Gastroesophageal sphincter (tissue), 4 donors: ENCODE measurements around the gene SOX9. TPM values are rescaled to one million over a fixed set of nuclear protein-coding genes. Genes with fewer than 3 reads are reported as not detected.

ENCODE experiments used
- ATAC-seq: fragments of 150-250 bp; one replicate; pipeline ENCODE4 v1.9.1; 2016; ENCODE audit warnings: mild to moderate bottlenecking, moderate library complexity
- H3K27ac ChIP-seq, 4 donors: fragments of 200-600 bp; sonication (generic) in 3 of 4; 1 replicate in 3 of 4; 2 replicates in 1 of 4; pipeline ENCODE4 v1.5.1; 2016 to 2019
- H3K27me3 ChIP-seq: fragments of 200-600 bp; sonication (generic); one replicate; pipeline ENCODE4 v1.5.1; 2019
- H3K36me3 ChIP-seq, 2 donors: fragments of 200-600 bp; sonication (generic); one replicate each; pipeline ENCODE4 v1.5.1; 2019; ENCODE audit warnings: control low read depth in 1 of 2
- H3K4me1 ChIP-seq, 3 donors: fragments of 200-600 bp; sonication (generic); 1 replicate in 2 of 3; 2 replicates in 1 of 3; pipeline ENCODE4 v1.5.1; 2016 to 2019; ENCODE audit warnings: control low read depth in 2 of 3
- H3K4me3 ChIP-seq, 2 donors: fragments of 200-600 bp; sonication (generic); one replicate each; pipeline ENCODE4 v1.5.1; 2019; ENCODE audit warnings: mild to moderate bottlenecking in 1 of 2, moderate library complexity in 1 of 2
- H3K9me3 ChIP-seq, 3 donors: fragments of 200-600 bp; sonication (generic); one replicate each; pipeline ENCODE4 v1.5.1; 2017 to 2019; ENCODE audit warnings: control low read depth in 2 of 3
- CTCF ChIP-seq, 4 experiments: fragments of 200-600 bp in 2 of 4; fragments of 450-650 bp in 2 of 4; sonication (generic) in 1 of 4; IDR thresholded peaks; one replicate each; pipeline ENCODE4 v1.5.1; 2017 to 2019; ENCODE audit warnings: antibody characterized with exemption in 4 of 4, mild to moderate bottlenecking in 2 of 4, moderate library complexity in 2 of 4
- EP300 ChIP-seq: sonication (generic); formaldehyde crosslinking; IDR thresholded peaks from one replicate; pipeline ENCODE4 v1.6.1; 2017; ENCODE audit warnings: antibody characterized with exemption, mild to moderate bottlenecking
- POLR2A ChIP-seq, 2 donors: fragments of 450-650 bp; IDR thresholded peaks; one replicate each; pipeline ENCODE4 v1.6.1; 2017; ENCODE audit warnings: antibody characterized with exemption in 2 of 2, mild to moderate bottlenecking in 2 of 2, moderate library complexity in 1 of 2
- POLR2AphosphoS5 ChIP-seq: sonication (generic); formaldehyde crosslinking; IDR thresholded peaks from one replicate; pipeline ENCODE4 v1.6.1; 2017; ENCODE audit warnings: antibody characterized with exemption
- WGBS, 2 donors: methylation state at CpG; one replicate each; pipeline ENCODE4 v1.1.5; 2018; ENCODE audit warnings: low coverage in 1 of 2; 5-methylcytosine and 5-hydroxymethylcytosine counted together
- total RNA-seq, 4 donors: library from RNA; depleted of rRNA; stranded (reverse); fragments of >200 nt; gene quantifications; one replicate each; pipeline ENCODE4 v1.1.0, GENCODE V29; 2016

SOX9 gene
- total RNA-seq, 4 donors from 2014 or later = 1.1 to 5.4 (median 2.5) TPM

- no peaks in the 10 kb centered on the region for H3K4me1 ChIP-seq
- no peak overlapping the region for H3K27ac ChIP-seq
- peaks cover 25% of the 10 kb centered on the region for H3K27me3 ChIP-seq
- peaks cover 0 to 9% (median 0%) of the 10 kb centered on the region in 3 donors for H3K9me3 ChIP-seq
- no peak overlapping the region for H3K4me3 ChIP-seq
- no peak for TF ChIP-seq CTCF (IDR thresholded peaks at IDR 0.05)
- no peak for TF ChIP-seq EP300
- no peak for TF ChIP-seq POLR2A (IDR thresholded peaks at IDR 0.05)
- TF ChIP-seq POLR2AphosphoS5 = no peak
- no peak for ATAC-seq
- H3K36me3 ChIP-seq = no peaks in the 10 kb centered on the region
- 62 to 75% methylated on average over 5 to 8 of the region's 9 CpGs for WGBS, 2 donors
Observed at GRCh38 chr17:72165192-72165866, 44.5 kb downstream of the SOX9 start.

GRCh38 chr17:72165867-72166439 is 45.1 kb downstream of the SOX9 start:
- Histone ChIP-seq H3K36me3 (no peaks in the 10 kb centered on the region), H3K27me3 (peaks cover 25% of the 10 kb centered on the region), H3K9me3 (peaks cover 0 to 9% (median 0%) of the 10 kb centered on the region in 3 donors), H3K4me1 (no peaks in the 10 kb centered on the region), H3K4me3 (no peak overlapping the region), H3K27ac (no peak overlapping the region)
- no peak for ATAC-seq
- WGBS, 2 donors = 77 to 90% methylated on average over 2 to 7 of the region's 12 CpGs
- no peak for TF ChIP-seq CTCF (IDR thresholded peaks at IDR 0.05)
- TF ChIP-seq EP300 = no peak
- TF ChIP-seq POLR2AphosphoS5 = no peak
- TF ChIP-seq POLR2A (IDR thresholded peaks at IDR 0.05) = no peak

- no peaks in the 10 kb centered on the region for H3K4me1 ChIP-seq
- no peak overlapping the region for H3K27ac ChIP-seq
- peaks cover 0 to 4% (median 0%) of the 10 kb centered on the region in 3 donors for H3K9me3 ChIP-seq
- H3K36me3 ChIP-seq = no peaks in the 10 kb centered on the region
- peaks cover 25% of the 10 kb centered on the region for H3K27me3 ChIP-seq
- no peak for ATAC-seq
- TF ChIP-seq EP300 (no peak), POLR2A (IDR thresholded peaks at IDR 0.05) (no peak), CTCF (IDR thresholded peaks at IDR 0.05) (no peak), POLR2AphosphoS5 (no peak)
- WGBS, 2 donors = 50 to 60% methylated on average over 1 of the region's 2 CpGs
- no peak overlapping the region for H3K4me3 ChIP-seq
Observed at GRCh38 chr17:72167593-72167992, 46.8 kb downstream of the SOX9 start.

- Histone ChIP-seq H3K36me3 (no peaks in the 10 kb centered on the region), H3K4me1 (no peaks in the 10 kb centered on the region), H3K4me3 (no peak overlapping the region), H3K9me3 (no peaks in the 10 kb centered on the region), H3K27ac (no peak overlapping the region), H3K27me3 (peaks cover 43% of the 10 kb centered on the region)
- 77 to 79% methylated on average over 4 of the region's 4 CpGs for WGBS, 2 donors
- ATAC-seq = no peak
- no peak for TF ChIP-seq CTCF (IDR thresholded peaks at IDR 0.05)
Observed at GRCh38 chr17:72169823-72170222, 49.0 kb downstream of the SOX9 start.
